IMR-90 (cell line): ENCODE results near the gene EXOC4. TPM values are rescaled to one million over a fixed set of nuclear protein-coding genes. Genes with fewer than 3 reads are reported as not detected.

Source experiments
- ATAC-seq: fragments of 200-7000 bp; cut with Tn5 transposase; 2 replicates; pipeline ENCODE4 v1.9.1; 2020; ENCODE audit warnings: low read depth, mild to moderate bottlenecking, moderate library complexity
- BruUV-seq: library from RNA; stranded (reverse); fragments of 400-500 nt; replicated peaks from 2 replicates; lab custom pipeline; 2021; lab: Mats Ljungman, UMichigan
- CTCF ChIA-PET: fragments of 300-600 bp; formaldehyde crosslinking; extraction: SDS; loops from one replicate; lab custom pipeline; 2021; ENCODE audit warnings: antibody characterized with exemption; lab: Yijun Ruan, JAX
- POLR2A ChIA-PET: fragments of 300-600 bp; sonication (Branson Sonifier 250); formaldehyde crosslinking; loops from one replicate; lab custom pipeline; 2022; ENCODE audit warnings: antibody characterized with exemption; ENCODE audit not compliant: unreplicated experiment; lab: Charles Lee
- DNase-seq: peaks from one replicate; pipeline ENCODE4 v3.0.0; 2013
- H2AFZ ChIP-seq: replicated peaks from 2 replicates; pipeline ENCODE3; 2013; ENCODE audit warnings: low read length, mild to moderate bottlenecking; ENCODE audit not compliant: poor library complexity
- H2AK5ac ChIP-seq: 2 replicates; pipeline ENCODE4 v1.6.1; 2013; ENCODE audit warnings: low read depth, low read length, inconsistent platforms
- H2AK9ac ChIP-seq: replicated peaks from 2 replicates; pipeline ENCODE3; 2013; ENCODE audit warnings: mild to moderate bottlenecking, low read depth, low read length, moderate library complexity; ENCODE audit not compliant: poor library complexity
- H2BK120ac ChIP-seq: 2 replicates; pipeline ENCODE4 v1.6.1; 2013; ENCODE audit warnings: low read depth, low read length, inconsistent platforms
- H2BK15ac ChIP-seq: 3 replicates; pipeline ENCODE4 v1.6.1; 2013; ENCODE audit warnings: low read depth, low read length, inconsistent platforms
- H2BK20ac ChIP-seq: 2 replicates; pipeline ENCODE4 v1.6.1; 2013; ENCODE audit warnings: low read depth, mild to moderate bottlenecking, inconsistent platforms, low read length, moderate library complexity
- H2BK5ac ChIP-seq: 2 replicates; pipeline ENCODE4 v1.6.1; 2013; ENCODE audit warnings: mild to moderate bottlenecking, low read depth, low read length, inconsistent platforms; ENCODE audit not compliant: poor library complexity, severe bottlenecking
- H3K14ac ChIP-seq: replicated peaks from 2 replicates; pipeline ENCODE4 v1.6.1; 2013; ENCODE audit warnings: low read depth, low read length, inconsistent platforms
- H3K18ac ChIP-seq: 2 replicates; pipeline ENCODE4 v1.6.1; 2013; ENCODE audit warnings: low read depth, low read length, control low read depth
- H3K23ac ChIP-seq: 2 replicates; pipeline ENCODE4 v1.6.1; 2013; ENCODE audit warnings: low read depth, low read length, inconsistent platforms
- H3K27ac ChIP-seq: 2 replicates; pipeline ENCODE4 v1.5.1; 2013; ENCODE audit warnings: mild to moderate bottlenecking, control low read depth, low read length; ENCODE audit not compliant: insufficient read depth
- H3K27me3 ChIP-seq: 2 replicates; pipeline ENCODE4 v1.6.1; 2013; ENCODE audit warnings: low read length; ENCODE audit not compliant: control insufficient read depth, insufficient read depth
- H3K36me3 ChIP-seq: 2 replicates; pipeline ENCODE4 v1.6.1; 2013; ENCODE audit warnings: low read length, mixed read lengths; ENCODE audit not compliant: control insufficient read depth, insufficient read depth
- H3K4ac ChIP-seq: 2 replicates; pipeline ENCODE4 v1.6.1; 2013; ENCODE audit warnings: low read depth, low read length, inconsistent platforms
- H3K4me1 ChIP-seq: 2 replicates; pipeline ENCODE4 v1.6.1; 2013; ENCODE audit warnings: low read length, mixed read lengths; ENCODE audit not compliant: control insufficient read depth, insufficient read depth
- H3K4me2 ChIP-seq: 2 replicates; pipeline ENCODE4 v1.6.1; 2013; ENCODE audit warnings: low read depth, mild to moderate bottlenecking, control low read depth, low read length, moderate library complexity
- H3K4me3 ChIP-seq: 2 replicates; pipeline ENCODE4 v1.5.1; 2013; ENCODE audit warnings: low read depth, mild to moderate bottlenecking, control low read depth, low read length, moderate library complexity; ENCODE audit not compliant: insufficient read depth
- H3K56ac ChIP-seq: 2 replicates; pipeline ENCODE4 v1.6.1; 2013; ENCODE audit warnings: low read length, inconsistent platforms; ENCODE audit not compliant: insufficient read depth; ENCODE audit errors: extremely low read depth
- H3K79me1 ChIP-seq, 2 experiments: 2 replicates each; pipeline ENCODE4 v1.6.1; 2013; ENCODE audit warnings: low read length in 2 of 2, inconsistent platforms in 1 of 2, low read depth in 1 of 2
- H3K9ac ChIP-seq: 2 replicates; pipeline ENCODE4 v1.6.1; 2013; ENCODE audit warnings: low read depth, low read length, control low read depth
- H3K9me1 ChIP-seq: 2 replicates; pipeline ENCODE4 v1.6.1; 2013; ENCODE audit warnings: low read length, inconsistent platforms; ENCODE audit not compliant: insufficient read depth
- H3K9me3 ChIP-seq: 2 replicates; pipeline ENCODE4 v1.6.1; 2013; ENCODE audit warnings: low read length; ENCODE audit not compliant: control insufficient read depth, insufficient read depth
- H4K20me1 ChIP-seq: 2 replicates; pipeline ENCODE4 v1.6.1; 2013; ENCODE audit warnings: low read length, inconsistent platforms; ENCODE audit not compliant: insufficient read depth
- H4K5ac ChIP-seq: 2 replicates; pipeline ENCODE4 v1.6.1; 2013; ENCODE audit warnings: mild to moderate bottlenecking, low read depth, low read length, control low read depth
- H4K8ac ChIP-seq, 2 experiments: 2 replicates each; pipeline ENCODE4 v1.6.1; 2013; ENCODE audit warnings: low read depth in 2 of 2, low read length in 2 of 2, control low read depth in 1 of 2, inconsistent platforms in 1 of 2
- H4K91ac ChIP-seq: 2 replicates; pipeline ENCODE4 v1.6.1; 2013; ENCODE audit warnings: low read depth, low read length, inconsistent platforms; ENCODE audit not compliant: insufficient read depth
- BHLHE40 ChIP-seq: fragments of 150-350 bp; IDR thresholded peaks from 2 replicates; pipeline ENCODE4 v1.6.1; 2016; ENCODE audit warnings: mild to moderate bottlenecking, low read depth, low read length
- CEBPB ChIP-seq: IDR thresholded peaks from 2 replicates; pipeline ENCODE4 v1.6.1; 2012; ENCODE audit warnings: low read depth, low read length, improper control_type of control experiment
- CHD1 ChIP-seq: IDR thresholded peaks from 2 replicates; pipeline ENCODE4 v1.6.1; 2012; ENCODE audit warnings: low read depth, low read length, improper control_type of control experiment
- FOS ChIP-seq: fragments of 150-350 bp; IDR thresholded peaks from 2 replicates; pipeline ENCODE4 v1.6.1; 2016; ENCODE audit warnings: low read depth, low read length
- MAFK ChIP-seq: IDR thresholded peaks from 2 replicates; pipeline ENCODE4 v1.6.1; 2012; ENCODE audit warnings: low read depth, low read length, improper control_type of control experiment
- POLR2A ChIP-seq: IDR thresholded peaks from 2 replicates; pipeline ENCODE4 v1.6.1; 2012; ENCODE audit warnings: mild to moderate bottlenecking, low read depth, low read length
- RAD21 ChIP-seq: IDR thresholded peaks from 2 replicates; pipeline ENCODE4 v1.6.1; 2012; ENCODE audit warnings: low read length, improper control_type of control experiment
- RCOR1 ChIP-seq: IDR thresholded peaks from 2 replicates; pipeline ENCODE4 v1.6.1; 2012; ENCODE audit warnings: mild to moderate bottlenecking, low read length, improper control_type of control experiment; ENCODE audit not compliant: insufficient replicate concordance
- RFX5 ChIP-seq: IDR thresholded peaks from 2 replicates; pipeline ENCODE4 v1.8.0; 2012; ENCODE audit warnings: low read depth, mild to moderate bottlenecking, low read length, moderate library complexity
- SMC3 ChIP-seq: fragments of 150-350 bp; IDR thresholded peaks from 2 replicates; pipeline ENCODE4 v1.6.1; 2016; ENCODE audit warnings: low read depth, mild to moderate bottlenecking, antibody characterized with exemption, low read length, moderate library complexity
- WGBS, 2 experiments: methylation state at CpG; one replicate each; pipeline versions ENCODE4 v1.1.5 to v1.1.7; 2013; ENCODE audit warnings: missing lambda C conversion rate in 2 of 2; ENCODE audit not compliant: insufficient read length in 1 of 2; ENCODE audit errors: extremely low coverage in 2 of 2; 5-methylcytosine and 5-hydroxymethylcytosine counted together
- dilution Hi-C: fragments of 300-500 bp; cut with HindIII; formaldehyde crosslinking; loops from one replicate; pipeline ENCODE4 v1.14.3; 2018; ENCODE audit warnings: low sequenced_read_pairs; ENCODE audit not compliant: unreplicated experiment
- in situ Hi-C: fragments of 300-500 bp; cut with MboI; formaldehyde crosslinking; loops from 3 replicates; pipeline ENCODE4 v1.14.3; 2019; ENCODE audit warnings: low sequenced_read_pairs, inconsistent platforms, mixed read lengths
- intact Hi-C: fragments of 100-400 bp; cut with micrococcal nuclease; formaldehyde crosslinking; loops from 2 replicates; pipeline ENCODE4 v1.10.0; 2022
- polyA plus RNA-seq, 3 experiments: library from polyadenylated mRNA; depleted of rRNA; stranded (reverse); fragments of >200 nt; gene quantifications; 2 replicates each; pipeline ENCODE4 v1.2.3, GENCODE V29; 2012; ENCODE audit warnings: low replicate concordance in 1 of 3
- total RNA-seq: library from RNA; depleted of rRNA; stranded (reverse); fragments of >200 nt; gene quantifications from 2 replicates; pipeline ENCODE4 v1.2.3, GENCODE V29; 2012
- TF ChIP-seq, protein P1 (sequence below): fragments of 150-350 bp; IDR thresholded peaks from 2 replicates; pipeline ENCODE4 v1.6.1; 2017; ENCODE audit warnings: mild to moderate bottlenecking, antibody characterized with exemption, low read length, low read depth
- TF ChIP-seq, protein P2 (sequence below): fragments of 150-350 bp; IDR thresholded peaks from 2 replicates; pipeline ENCODE4 v1.6.1; 2016; ENCODE audit warnings: low read depth, mild to moderate bottlenecking, low read length, moderate library complexity, borderline replicate concordance

The EXOC4 gene
- total and polyA plus RNA-seq, 2 of the 4 experiments (the other 2 are of a cell fraction): 25.4 to 94.6 TPM

- DNase-seq (no peak), ATAC-seq (no peak)
- intact Hi-C loops (no loop called here), dilution Hi-C loops (no loop called here), in situ Hi-C loops (no loop called here)
- H4K91ac ChIP-seq: no peak overlapping the region
- H2AFZ ChIP-seq: no peak overlapping the region
- H3K27me3 ChIP-seq: no peaks in the 10 kb centered on the region
- no peaks in the 10 kb centered on the region for H3K9me3 ChIP-seq
- no TSS peak for BruUV-seq
- no peak overlapping the region for H3K4me2 ChIP-seq
- H2BK120ac ChIP-seq: no peak overlapping the region
- H2AK9ac ChIP-seq: no peak overlapping the region
- H3K14ac ChIP-seq: peak overlapping the region; percentile 48; the same call in 1 of the 2 replicates
- H3K9ac ChIP-seq: no peak overlapping the region
- no peaks in the 10 kb centered on the region for H4K20me1 ChIP-seq
- POLR2A ChIA-PET: no interaction called here
- no peak overlapping the region for H3K23ac ChIP-seq
- TF ChIP-seq RFX5 (no peak), CHD1 (no peak), CEBPB (no peak), RAD21 (no peak), RCOR1 (no peak), SMC3 (no peak), POLR2A (no peak), FOS (no peak), MAFK (no peak), BHLHE40 (no peak)
- TF ChIP-seq, protein P1, sequence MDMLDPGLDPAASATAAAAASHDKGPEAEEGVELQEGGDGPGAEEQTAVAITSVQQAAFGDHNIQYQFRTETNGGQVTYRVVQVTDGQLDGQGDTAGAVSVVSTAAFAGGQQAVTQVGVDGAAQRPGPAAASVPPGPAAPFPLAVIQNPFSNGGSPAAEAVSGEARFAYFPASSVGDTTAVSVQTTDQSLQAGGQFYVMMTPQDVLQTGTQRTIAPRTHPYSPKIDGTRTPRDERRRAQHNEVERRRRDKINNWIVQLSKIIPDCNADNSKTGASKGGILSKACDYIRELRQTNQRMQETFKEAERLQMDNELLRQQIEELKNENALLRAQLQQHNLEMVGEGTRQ: no peak
- TF ChIP-seq, protein P2, sequence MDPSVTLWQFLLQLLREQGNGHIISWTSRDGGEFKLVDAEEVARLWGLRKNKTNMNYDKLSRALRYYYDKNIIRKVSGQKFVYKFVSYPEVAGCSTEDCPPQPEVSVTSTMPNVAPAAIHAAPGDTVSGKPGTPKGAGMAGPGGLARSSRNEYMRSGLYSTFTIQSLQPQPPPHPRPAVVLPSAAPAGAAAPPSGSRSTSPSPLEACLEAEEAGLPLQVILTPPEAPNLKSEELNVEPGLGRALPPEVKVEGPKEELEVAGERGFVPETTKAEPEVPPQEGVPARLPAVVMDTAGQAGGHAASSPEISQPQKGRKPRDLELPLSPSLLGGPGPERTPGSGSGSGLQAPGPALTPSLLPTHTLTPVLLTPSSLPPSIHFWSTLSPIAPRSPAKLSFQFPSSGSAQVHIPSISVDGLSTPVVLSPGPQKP: no peak
- H3K79me1 ChIP-seq: no peaks in the 10 kb centered on the region
- no peaks in the 10 kb centered on the region for H3K36me3 ChIP-seq
- no CpG with 5 or more reads among the region's 2 CpGs for WGBS, 2 experiments
- CTCF ChIA-PET: no interaction called here
- H3K9me1 ChIP-seq: peaks cover 3% of the 10 kb centered on the region; the same call in 1 of the 2 replicates
- H4K8ac ChIP-seq: no peak overlapping the region
- no peak overlapping the region for H2BK15ac ChIP-seq
- no peak overlapping the region for H3K56ac ChIP-seq
- no peak overlapping the region for H2BK5ac ChIP-seq
- H3K4ac ChIP-seq: no peak overlapping the region
- H3K18ac ChIP-seq: no peak overlapping the region
- H4K5ac ChIP-seq: no peak overlapping the region
- no peak overlapping the region for H3K4me3 ChIP-seq
- H3K4me1 ChIP-seq: no peaks in the 10 kb centered on the region
- no peak overlapping the region for H2AK5ac ChIP-seq
- no peak overlapping the region for H3K27ac ChIP-seq
- no peak overlapping the region for H2BK20ac ChIP-seq
Observed at GRCh38 chr7:133886797-133887196, 633.9 kb downstream of the EXOC4 start.
